Measurements from ENCODE around the gene PCDH15.

The PCDH15 gene

GRCh38 chr10:53852450-53853175, 948.4 kb downstream of the PCDH15 start:
- DNase-seq (ENCODE audit: low read depth, low spot score), result no peak

GRCh38 chr10:53846809-53847208, 954.2 kb downstream of the PCDH15 start:
- no peak for DNase-seq (ENCODE audit: low read depth, low spot score)

GRCh38 chr10:53843736-53844362, 957.2 kb downstream of the PCDH15 start:
- no peak for DNase-seq (ENCODE audit: low read depth, low spot score)

DNA sequence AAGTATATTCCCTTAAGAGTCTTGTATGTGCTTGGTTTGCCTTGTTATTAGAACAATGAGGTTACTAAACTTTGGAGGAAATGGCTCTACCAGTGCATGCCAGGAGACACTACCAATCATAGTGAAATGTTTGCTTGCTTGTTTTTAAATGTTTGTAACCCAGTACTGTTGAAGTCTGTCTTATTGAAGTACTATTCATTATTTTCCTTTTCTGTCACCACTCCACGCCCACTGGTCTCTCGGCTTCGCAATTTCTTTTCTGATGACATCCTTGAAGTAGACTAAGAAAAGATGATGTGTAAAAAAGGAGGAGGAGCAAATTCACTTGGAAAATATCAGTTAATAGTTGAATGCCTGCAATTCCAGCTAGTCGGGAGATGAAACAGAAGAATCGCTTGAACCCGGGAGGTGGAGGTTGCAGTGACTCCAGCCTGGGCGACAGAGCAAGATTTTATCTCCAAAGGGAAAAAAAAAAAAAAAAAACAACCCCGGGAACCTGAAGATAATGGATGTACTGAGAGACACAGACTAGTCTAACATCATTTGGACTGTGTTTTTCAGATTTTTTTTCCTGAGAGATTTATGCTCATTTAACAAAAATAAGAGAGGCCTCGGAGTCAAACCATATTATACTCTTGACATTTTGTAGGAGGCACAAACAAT, 959.4 kb downstream of the PCDH15 start:
- no peak for DNase-seq (ENCODE audit: low read depth, low spot score)

DNA sequence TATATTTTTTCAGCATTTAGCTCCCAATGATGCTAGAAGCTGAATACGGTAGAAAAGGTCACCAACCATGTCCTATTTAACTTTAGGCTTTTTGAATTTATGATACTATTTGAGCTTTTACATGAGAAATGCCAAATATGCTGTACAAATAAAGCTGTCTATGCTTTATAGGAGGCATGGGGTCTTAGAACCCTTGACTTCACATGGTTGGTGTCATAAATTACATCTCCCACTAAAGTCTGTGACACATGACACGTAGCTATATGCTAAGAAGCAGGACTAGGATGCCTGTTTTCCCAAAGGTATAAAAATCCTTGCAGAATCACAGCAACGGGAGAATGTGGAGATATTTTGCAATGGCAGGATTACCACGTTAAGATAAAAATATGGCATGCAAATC, 960.4 kb downstream of the PCDH15 start:
- no peak for DNase-seq (ENCODE audit: low read depth, low spot score)

DNA sequence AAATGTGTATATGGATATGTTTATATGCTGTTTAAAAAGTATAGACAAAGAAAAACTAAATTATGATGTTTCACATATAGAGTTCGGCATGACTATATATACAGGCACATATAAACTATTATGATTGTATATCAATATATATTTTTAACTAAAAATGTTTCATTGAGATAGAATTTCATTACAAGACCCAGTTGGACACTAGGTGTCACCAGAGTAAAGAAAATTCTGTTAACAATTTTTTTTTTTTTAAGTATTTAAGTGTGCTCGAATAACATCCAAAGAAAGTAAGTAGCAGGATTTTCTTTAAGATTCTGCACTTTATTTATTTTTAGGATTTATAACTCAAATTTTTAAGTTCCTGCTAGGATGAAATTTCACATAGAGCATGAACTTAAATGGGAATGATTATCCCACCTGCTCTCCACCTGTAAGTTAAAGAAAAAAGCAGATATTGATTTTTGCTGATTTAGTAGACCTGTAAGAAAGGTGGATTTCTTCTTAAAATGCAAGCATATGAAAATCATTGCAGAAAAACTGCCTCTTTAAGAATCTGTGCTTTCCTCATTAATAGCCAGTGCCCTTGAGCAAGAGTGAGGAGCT, 961.5 kb downstream of the PCDH15 start:
- no peak for DNase-seq (ENCODE audit: low read depth, low spot score)

DNA sequence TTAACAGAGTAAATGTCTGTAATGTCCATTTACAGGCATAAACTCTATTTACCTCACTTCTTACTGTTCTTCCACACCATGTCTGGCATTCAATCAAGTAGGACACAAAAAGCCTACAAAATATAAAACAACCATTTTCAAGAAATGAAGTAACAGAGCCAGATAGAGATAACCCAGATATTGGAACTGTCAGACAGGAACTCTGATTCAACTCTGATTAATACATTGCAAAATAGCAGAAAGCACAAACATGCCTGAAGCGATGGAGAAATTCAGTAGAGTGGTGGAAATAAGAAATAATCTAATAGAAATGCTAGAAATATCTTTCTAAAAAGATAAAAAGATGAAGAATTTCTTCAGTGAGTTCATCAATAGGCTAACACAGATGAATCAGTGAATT, 964.4 kb downstream of the PCDH15 start:
- DNase-seq (ENCODE audit: low read depth, low spot score), result no peak

DNA sequence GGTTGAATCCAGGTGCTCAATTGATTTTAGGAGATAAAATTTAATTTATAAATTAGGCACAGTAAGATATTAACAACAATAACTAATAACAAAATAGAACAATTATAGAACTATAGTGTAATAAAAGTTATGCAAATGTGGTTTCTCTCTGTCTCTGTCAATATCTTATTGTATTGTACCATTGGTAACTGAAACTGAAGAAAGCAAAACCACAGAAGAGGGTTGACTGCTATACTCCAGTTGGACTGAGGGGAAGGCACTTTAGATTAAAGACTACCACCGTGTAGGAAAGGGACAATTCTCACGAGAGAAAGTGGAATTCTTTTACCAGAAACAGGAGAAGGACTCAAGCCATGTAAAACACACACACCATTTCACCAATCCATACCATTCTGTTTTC, 967.1 kb downstream of the PCDH15 start:
- no peak for DNase-seq (ENCODE audit: low read depth, low spot score)

GRCh38 chr10:53827261-53827660, 973.8 kb downstream of the PCDH15 start:
- no peak for DNase-seq (ENCODE audit: low read depth, low spot score)

DNA sequence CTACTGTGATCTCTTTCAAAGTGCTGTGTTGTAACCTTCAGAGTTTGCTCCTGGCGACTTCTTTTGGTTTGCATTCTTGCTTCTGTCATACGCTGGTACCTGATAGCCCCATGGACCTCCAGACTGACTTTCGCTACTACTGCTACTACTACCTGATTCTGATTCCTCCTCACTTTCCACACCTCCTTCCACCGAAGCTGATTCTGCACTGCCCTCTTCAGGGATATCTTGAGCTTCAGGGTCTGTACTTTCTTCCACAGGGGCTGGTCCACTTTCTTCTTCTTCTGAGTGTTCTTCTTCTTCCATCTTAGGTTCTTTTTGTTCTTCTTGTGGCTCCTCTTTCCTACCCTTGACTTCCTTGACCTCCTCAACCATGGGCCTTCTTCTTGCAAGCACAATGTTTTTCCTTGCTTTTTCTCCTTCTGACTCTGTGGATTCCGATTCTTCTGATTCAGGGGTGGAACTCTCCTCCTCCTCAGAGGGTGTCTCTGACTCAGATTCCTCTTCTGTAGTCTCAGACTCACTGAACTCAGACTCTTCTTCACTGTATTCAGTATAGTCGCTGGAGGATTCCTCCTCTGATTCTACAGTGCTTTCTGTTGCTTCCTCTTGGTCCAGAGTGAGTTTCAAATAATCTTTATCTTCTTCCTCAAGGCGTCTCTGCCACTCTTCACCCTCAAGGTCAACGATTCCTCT, 992.2 kb downstream of the PCDH15 start:
- no peak for DNase-seq (ENCODE audit: low read depth, low spot score)

- no peak for DNase-seq (ENCODE audit: low read depth, low spot score)
Measured at GRCh38 chr10:53786236-53786900, 1014.7 kb downstream of the PCDH15 start.

GRCh38 chr10:53771701-53772100, 1029.3 kb downstream of the PCDH15 start:
- no peak for DNase-seq (ENCODE audit: low read depth, low spot score)

- no peak for DNase-seq (ENCODE audit: low read depth, low spot score)
Measured at GRCh38 chr10:53770903-53771302, 1030.1 kb downstream of the PCDH15 start.

- DNase-seq (ENCODE audit: low read depth, low spot score), result no peak
Measured at GRCh38 chr10:53765311-53765710, 1035.7 kb downstream of the PCDH15 start.

- no peak for DNase-seq (ENCODE audit: low read depth, low spot score)
Measured at GRCh38 chr10:53754596-53755250, 1046.3 kb downstream of the PCDH15 start.
